ENCODE results near the gene FHOD3. TPM values are rescaled to one million over a fixed set of nuclear protein-coding genes. Genes with fewer than 3 reads are reported as not detected.

Gene FHOD3
- total and polyA plus RNA-seq, 2 of the 8 experiments (the other 6 are each of a cell fraction or from before 2014, with no cell fraction given): 9.7 to 10.5 TPM

- ChIA-PET POLR2A (ENCODE audit: partially characterized antibody) (no interaction called here), CTCF (ENCODE audit: partially characterized antibody) (no interaction called here)
- no peaks in the 10 kb centered on the region for H3K79me1 ChIP-seq (ENCODE audit: low read depth, low read length)
- TF ChIP-seq HDAC6 (IDR thresholded peaks at IDR 0.05; ENCODE audit: low read depth, low read length): no peak
- TF ChIP-seq POU5F1 (IDR thresholded peaks at IDR 0.05; ENCODE audit: low read depth, low read length): no peak
- no peak for TF ChIP-seq SIX5 (IDR thresholded peaks at IDR 0.05; ENCODE audit: low read depth, low read length)
- TF ChIP-seq EZH2 (IDR thresholded peaks at IDR 0.05; ENCODE audit: low read depth, low read length, severe bottlenecking): no peak
- no peak for TF ChIP-seq TAF1 (IDR thresholded peaks at IDR 0.05; ENCODE audit: low read depth, low read length)
- TF ChIP-seq ATF2 (IDR thresholded peaks at IDR 0.05; ENCODE audit: low read length): no peak
- no peak for TF ChIP-seq POLR2AphosphoS5 (IDR thresholded peaks at IDR 0.05; ENCODE audit: low read depth, low read length)
- no peak for TF ChIP-seq CEBPB (IDR thresholded peaks at IDR 0.05; ENCODE audit: low read depth, low read length)
- TF ChIP-seq SAP30 (IDR thresholded peaks at IDR 0.05; ENCODE audit: insufficient read depth, insufficient replicate concordance, low read length): no peak
- no peak for TF ChIP-seq RAD21 (IDR thresholded peaks at IDR 0.05 in 1 of 2, conservative IDR thresholded peaks at IDR 0.05 in 1 of 2; ENCODE audit: low read depth in 2 of 2, low read length in 2 of 2)
- TF ChIP-seq MAX (IDR thresholded peaks at IDR 0.05): no peak
- TF ChIP-seq MAFK (IDR thresholded peaks at IDR 0.05; ENCODE audit: low read depth, low read length): no peak
These were observed 331.1 kb downstream of the FHOD3 start for GRCh38 chr18:36628435-36629137.

More at GRCh38 chr18:36628435-36629137, 331.1 kb downstream of the FHOD3 start:
- Histone ChIP-seq H3K9ac (replicated peaks in 1 of 4; ENCODE audit: extremely low read depth in 1 of 4, low read depth in 3 of 4, low read length in 3 of 4) (no peak overlapping the region), H2BK5ac (ENCODE audit: low read depth, low read length) (no peak overlapping the region), H3K27me3 (replicated peaks in 1 of 4; ENCODE audit: control insufficient read depth in 3 of 4, extremely low read depth in 1 of 4, insufficient read depth in 3 of 4, low read length in 3 of 4) (no peaks in the 10 kb centered on the region), H3K4me2 (ENCODE audit: insufficient read depth in 1 of 2, low read depth in 2 of 2, low read length in 2 of 2) (no peak overlapping the region), H3K23me2 (ENCODE audit: low read depth, low read length) (no peaks in the 10 kb centered on the region), H2BK12ac (ENCODE audit: low read depth, low read length) (no peak overlapping the region), H3K4me3 (ENCODE audit: extremely low read depth in 1 of 4, insufficient read depth in 2 of 4, low read depth in 3 of 4, low read length in 4 of 4) (no peak overlapping the region), H4K8ac (ENCODE audit: extremely low read depth, insufficient read depth, low read length) (no peak overlapping the region), H3K4me1 (replicated peaks in 1 of 4; ENCODE audit: control insufficient read depth in 3 of 4, insufficient read depth in 4 of 4, low read length in 3 of 4) (no peaks in the 10 kb centered on the region), H3K79me2 (ENCODE audit: control insufficient read depth in 1 of 2, insufficient read depth in 2 of 2, low read length in 2 of 2) (no peaks in the 10 kb centered on the region), H3K56ac (replicated peaks; ENCODE audit: insufficient read length, low read depth, low read length) (no peak overlapping the region), H4K5ac (ENCODE audit: insufficient read length, low read depth, low read length) (no peak overlapping the region), H3K14ac (ENCODE audit: insufficient read length) (no peak overlapping the region), H3K36me3 (ENCODE audit: control insufficient read depth in 2 of 4, insufficient read depth in 4 of 4, low read length in 3 of 4) (no peaks in the 10 kb centered on the region), H2AFZ (ENCODE audit: low read length) (no peak overlapping the region), H4K91ac (replicated peaks; ENCODE audit: insufficient read length, low read length) (no peak overlapping the region), H3K9me3 (ENCODE audit: insufficient read depth in 2 of 2, low read depth in 1 of 2, low read length in 1 of 2) (no peaks in the 10 kb centered on the region), H2BK120ac (replicated peaks; ENCODE audit: low read depth, low read length) (no peak overlapping the region), H3K27ac (ENCODE audit: low read depth, low read length) (no peak overlapping the region), H4K20me1 (replicated peaks in 1 of 2; ENCODE audit: control insufficient read depth in 1 of 2, insufficient read depth in 2 of 2, low read length in 2 of 2) (no peaks in the 10 kb centered on the region), H3K18ac (ENCODE audit: extremely low read depth, low read length) (no peak overlapping the region), H3K4ac (replicated peaks; ENCODE audit: insufficient read length, low read depth, low read length) (no peak overlapping the region), H3K23ac (ENCODE audit: insufficient read length) (no peak overlapping the region), H2BK15ac (ENCODE audit: low read length) (no peak overlapping the region), H2AK5ac (ENCODE audit: low read depth, low read length) (no peak overlapping the region), H2BK20ac (ENCODE audit: low read length) (no peak overlapping the region)
- DNase-seq (ENCODE audit: low read depth in 1 of 2, low spot score in 2 of 2): no peak
- FAIRE-seq: no peak
- WGBS, 2 experiments (ENCODE audit: extremely low coverage in 1 of 2, insufficient coverage in 1 of 2, insufficient read length in 1 of 2, insufficient replicate concordance in 2 of 2, low coverage in 1 of 2, low lambda C conversion rate in 2 of 2, missing lambda C conversion rate in 1 of 2): 48% methylated on average over 2 of the region's 2 CpGs; no CpG with 5 or more reads in 1 of the 2 experiments
